Uterus (tissue), 4 donors: Measurements from ENCODE around the gene ADCY2. TPM values are rescaled to one million over a fixed set of nuclear protein-coding genes. Genes with fewer than 3 reads are reported as not detected.

Experiments used
- DNase-seq, 2 donors: peaks; one replicate each; pipeline ENCODE4 v3.0.0-alpha.2; 2019 to 2020
- H3K27ac ChIP-seq, 2 donors: fragments of 200-600 bp; sonication (generic); 1 replicate in 1 of 2; 2 replicates in 1 of 2; pipeline ENCODE4 v1.5.1; 2016 to 2018
- H3K27me3 ChIP-seq, 2 donors: fragments of 200-600 bp; sonication (generic); one replicate each; pipeline ENCODE4 v1.5.1; 2018 to 2019; ENCODE audit warnings: control low read depth in 1 of 2
- H3K36me3 ChIP-seq, 2 donors: fragments of 200-600 bp; sonication (generic); one replicate each; pipeline ENCODE4 v1.5.1; 2019; ENCODE audit warnings: control low read depth in 1 of 2
- H3K4me1 ChIP-seq, 2 donors: fragments of 200-600 bp; sonication (generic); one replicate each; pipeline ENCODE4 v1.5.1; 2018 to 2019; ENCODE audit warnings: control low read depth in 1 of 2
- H3K4me3 ChIP-seq, 2 donors: fragments of 200-600 bp; sonication (generic); 1 replicate in 1 of 2; 2 replicates in 1 of 2; pipeline ENCODE4 v1.5.1; 2018 to 2019; ENCODE audit warnings: mild to moderate bottlenecking in 1 of 2
- H3K9me3 ChIP-seq, 2 donors: fragments of 200-600 bp; sonication (generic); one replicate each; pipeline ENCODE4 v1.5.1; 2019; ENCODE audit warnings: control low read depth in 1 of 2
- POLR2A ChIP-seq, 2 donors: fragments of 450-650 bp; IDR thresholded peaks; one replicate each; pipeline ENCODE4 v1.6.1; 2016; ENCODE audit warnings: antibody characterized with exemption in 2 of 2, mild to moderate bottlenecking in 1 of 2, moderate library complexity in 1 of 2
- intact Hi-C: fragments of 100-400 bp; cut with DNase I; formaldehyde crosslinking; loops from one replicate; pipeline ENCODE4 v1.15.1; 2023; ENCODE audit warnings: low total_unique reads
- total RNA-seq, 4 donors: library from RNA; depleted of rRNA in 3 of 4; stranded (reverse); fragments of >200 nt in 3 of 4; gene quantifications; one replicate each; pipeline versions ENCODE4 v1.1.0 to v1.2.4, GENCODE V29; 2014 to 2023
- TF ChIP-seq, protein P1 (sequence below), 4 experiments: fragments of 200-600 bp in 2 of 4; fragments of 450-650 bp in 2 of 4; sonication (generic) in 2 of 4; IDR thresholded peaks; one replicate each; pipeline ENCODE4 v1.5.1; 2016 to 2019; ENCODE audit warnings: antibody characterized with exemption in 4 of 4, mild to moderate bottlenecking in 2 of 4, moderate library complexity in 1 of 4
- donor health status: DM: yes; HTN: yes; CAD: no.

ADCY2 gene
- total RNA-seq, 4 donors from 2014 or later = 3.8 to 25.3 (median 4.5) TPM

DNA sequence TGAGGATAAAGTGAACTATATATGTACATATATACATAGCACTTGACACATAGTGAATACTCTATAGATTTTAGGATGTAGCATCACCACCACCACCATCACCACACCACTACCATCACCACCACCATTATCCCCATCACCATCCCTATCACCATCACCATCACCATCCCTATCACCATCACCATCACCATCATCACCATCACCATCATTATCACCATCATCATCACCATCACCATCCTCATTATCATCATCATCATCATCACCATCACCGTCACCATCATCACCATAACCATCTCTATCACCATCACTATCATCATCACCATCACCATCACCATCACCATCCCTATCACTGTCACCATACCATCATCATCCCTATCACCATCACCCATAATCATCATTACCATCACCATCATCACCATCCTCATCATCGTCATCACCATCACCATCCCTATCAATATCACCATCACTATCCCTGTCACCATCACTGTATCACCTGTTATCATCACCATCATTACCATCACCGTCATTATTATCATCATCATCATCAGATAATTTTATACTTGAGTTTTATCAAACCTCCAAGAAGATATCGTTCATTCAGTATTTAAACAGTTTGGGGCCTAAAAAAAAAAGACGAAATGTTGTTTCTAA, 345.6 kb downstream of the ADCY2 start:
- Histone ChIP-seq H3K27me3 (no peaks in the 10 kb centered on the region), H3K9me3 (no peaks in the 10 kb centered on the region), H3K4me1 (no peaks in the 10 kb centered on the region), H3K4me3 (no peak overlapping the region), H3K27ac (no peak overlapping the region), H3K36me3 (no peaks in the 10 kb centered on the region)
- no peak for TF ChIP-seq POLR2A (IDR thresholded peaks at IDR 0.05)
- TF ChIP-seq, protein P1, sequence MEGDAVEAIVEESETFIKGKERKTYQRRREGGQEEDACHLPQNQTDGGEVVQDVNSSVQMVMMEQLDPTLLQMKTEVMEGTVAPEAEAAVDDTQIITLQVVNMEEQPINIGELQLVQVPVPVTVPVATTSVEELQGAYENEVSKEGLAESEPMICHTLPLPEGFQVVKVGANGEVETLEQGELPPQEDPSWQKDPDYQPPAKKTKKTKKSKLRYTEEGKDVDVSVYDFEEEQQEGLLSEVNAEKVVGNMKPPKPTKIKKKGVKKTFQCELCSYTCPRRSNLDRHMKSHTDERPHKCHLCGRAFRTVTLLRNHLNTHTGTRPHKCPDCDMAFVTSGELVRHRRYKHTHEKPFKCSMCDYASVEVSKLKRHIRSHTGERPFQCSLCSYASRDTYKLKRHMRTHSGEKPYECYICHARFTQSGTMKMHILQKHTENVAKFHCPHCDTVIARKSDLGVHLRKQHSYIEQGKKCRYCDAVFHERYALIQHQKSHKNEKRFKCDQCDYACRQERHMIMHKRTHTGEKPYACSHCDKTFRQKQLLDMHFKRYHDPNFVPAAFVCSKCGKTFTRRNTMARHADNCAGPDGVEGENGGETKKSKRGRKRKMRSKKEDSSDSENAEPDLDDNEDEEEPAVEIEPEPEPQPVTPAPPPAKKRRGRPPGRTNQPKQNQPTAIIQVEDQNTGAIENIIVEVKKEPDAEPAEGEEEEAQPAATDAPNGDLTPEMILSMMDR (IDR thresholded peaks at IDR 0.05) = no peak
- intact Hi-C loops = no loop called here
- no peak for DNase-seq

DNA sequence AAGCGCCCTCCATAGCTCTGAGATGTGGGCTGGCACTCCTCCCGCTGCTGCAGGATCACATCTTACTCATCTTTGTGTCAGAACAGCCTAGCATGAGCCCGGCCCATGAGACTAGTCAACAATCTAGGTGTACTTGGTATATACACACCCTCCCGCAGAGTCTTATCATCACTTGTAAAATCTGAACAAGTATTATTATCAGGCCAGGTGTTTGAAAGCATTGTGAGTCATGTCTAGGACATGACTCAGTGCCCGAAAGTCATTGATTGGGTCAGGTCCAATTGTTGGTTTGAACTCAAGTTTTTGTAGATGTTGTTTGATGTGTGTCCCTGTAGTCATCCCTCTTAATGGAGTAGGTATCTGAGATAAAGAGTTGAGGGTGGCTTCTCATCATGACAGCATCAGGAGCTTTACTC, 346.3 kb downstream of the ADCY2 start:
- intact Hi-C loops = no loop called here
- H3K36me3 ChIP-seq = no peaks in the 10 kb centered on the region
- no peaks in the 10 kb centered on the region for H3K27me3 ChIP-seq
- no peak for DNase-seq
- no peak overlapping the region for H3K27ac ChIP-seq
- H3K4me3 ChIP-seq = no peak overlapping the region
- TF ChIP-seq, protein P1 (IDR thresholded peaks at IDR 0.05) = no peak
- TF ChIP-seq POLR2A (IDR thresholded peaks at IDR 0.05) = no peak
- no peaks in the 10 kb centered on the region for H3K9me3 ChIP-seq
- no peaks in the 10 kb centered on the region for H3K4me1 ChIP-seq

DNA sequence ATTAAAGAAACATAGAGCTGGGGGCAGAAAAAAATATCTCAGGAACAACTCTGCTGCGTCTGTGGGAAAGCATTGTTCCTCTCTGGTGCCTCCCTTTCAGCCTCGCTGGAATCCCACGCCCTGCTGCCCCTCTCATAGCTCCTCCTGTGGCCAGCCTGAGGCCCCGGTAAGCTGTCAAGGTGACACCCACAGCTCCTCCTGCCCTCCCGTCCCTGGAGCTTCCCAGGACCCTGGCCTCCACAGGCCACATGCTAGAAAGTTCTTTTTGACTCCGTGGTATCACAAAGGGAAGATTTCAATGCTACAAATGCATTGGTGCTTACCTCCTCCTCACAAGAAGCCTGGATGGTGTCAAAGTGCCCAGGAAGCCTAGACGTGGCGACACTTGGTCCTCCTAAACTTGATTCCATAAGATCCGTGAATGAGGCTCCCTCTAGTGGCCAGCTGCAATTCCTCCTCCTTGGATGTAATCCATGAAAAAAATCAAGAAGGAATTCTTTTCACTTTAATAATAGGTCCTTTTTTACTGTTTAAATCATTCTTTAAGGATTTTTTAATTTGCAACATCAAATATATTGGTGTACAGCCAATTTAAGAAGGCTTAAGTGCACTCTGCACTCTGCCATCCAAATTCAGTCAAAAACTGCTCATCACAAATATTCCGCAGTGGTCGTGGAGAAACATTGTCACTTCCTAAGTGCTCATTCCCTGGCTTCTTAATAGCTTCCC, 350.1 kb downstream of the ADCY2 start:
- Histone ChIP-seq H3K27ac (no peak overlapping the region), H3K27me3 (no peaks in the 10 kb centered on the region), H3K9me3 (no peaks in the 10 kb centered on the region), H3K36me3 (no peaks in the 10 kb centered on the region), H3K4me1 (no peaks in the 10 kb centered on the region), H3K4me3 (no peak overlapping the region)
- intact Hi-C loops = no loop called here
- peak; percentile 50 to 69 for DNase-seq
- TF ChIP-seq POLR2A (IDR thresholded peaks at IDR 0.05) = no peak
- TF ChIP-seq, protein P1 (IDR thresholded peaks at IDR 0.05) = peak; percentile 54 to 80 (median 71)

DNA sequence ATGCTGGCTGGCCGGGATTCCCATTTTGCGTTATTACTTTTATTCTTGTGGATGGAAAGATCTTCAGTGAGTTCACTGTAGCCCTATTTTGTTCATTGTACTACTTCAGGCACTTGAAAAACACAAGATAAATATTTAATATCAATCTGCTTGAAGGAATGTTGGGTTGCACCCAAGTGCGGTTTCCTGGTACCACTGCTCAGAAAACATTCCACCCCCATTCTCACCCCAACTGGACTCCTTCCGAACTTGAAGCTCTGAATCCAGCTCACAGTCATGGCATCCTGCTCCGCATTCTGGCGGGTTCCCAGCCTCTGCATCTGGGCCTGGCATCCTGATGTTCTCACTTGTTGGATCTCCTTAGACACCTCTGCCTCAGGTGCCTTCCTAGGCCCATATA, 351.8 kb downstream of the ADCY2 start:
- no peak overlapping the region for H3K4me3 ChIP-seq
- no peak for TF ChIP-seq POLR2A (IDR thresholded peaks at IDR 0.05)
- TF ChIP-seq, protein P1 (IDR thresholded peaks at IDR 0.05) = no peak
- no peak overlapping the region for H3K27ac ChIP-seq
- H3K4me1 ChIP-seq = no peaks in the 10 kb centered on the region
- intact Hi-C loops = no loop called here
- no peaks in the 10 kb centered on the region for H3K36me3 ChIP-seq
- no peak for DNase-seq
- no peaks in the 10 kb centered on the region for H3K9me3 ChIP-seq
- no peaks in the 10 kb centered on the region for H3K27me3 ChIP-seq

DNA sequence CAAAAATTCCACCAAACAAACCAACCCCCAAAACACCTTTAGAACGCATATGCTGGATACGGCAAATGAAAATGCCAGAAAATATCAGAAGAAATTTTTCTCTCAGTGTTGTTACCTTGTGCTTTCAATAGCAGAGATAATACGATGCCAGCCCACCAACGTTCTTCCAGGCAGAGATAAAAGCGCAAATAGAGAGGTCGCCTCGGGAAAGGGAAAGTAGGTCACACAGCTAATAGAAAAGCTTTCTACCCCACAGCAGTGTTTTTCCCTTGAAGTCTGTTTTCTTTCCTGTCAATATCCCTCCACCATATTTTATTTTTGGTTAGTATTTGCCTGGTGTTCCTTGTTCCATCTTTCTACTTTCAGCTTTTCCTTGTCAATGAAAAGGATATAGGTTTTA, 353.7 kb downstream of the ADCY2 start:
- H3K27me3 ChIP-seq = no peaks in the 10 kb centered on the region
- intact Hi-C loops = no loop called here
- no peaks in the 10 kb centered on the region for H3K4me1 ChIP-seq
- no peak for TF ChIP-seq POLR2A (IDR thresholded peaks at IDR 0.05)
- TF ChIP-seq, protein P1 (IDR thresholded peaks at IDR 0.05) = no peak
- H3K4me3 ChIP-seq = no peak overlapping the region
- H3K9me3 ChIP-seq = no peaks in the 10 kb centered on the region
- H3K27ac ChIP-seq = no peak overlapping the region
- no peaks in the 10 kb centered on the region for H3K36me3 ChIP-seq
- DNase-seq = no peak
